ENCODE results near the gene AHNAK.

Gene AHNAK

GRCh38 chr11:62401356-62401755 lies 145.2 kb downstream of the AHNAK start:
- H3K4me3 ChIP-seq (ENCODE audit: low read length) = no peak overlapping the region
- H3K36me3 ChIP-seq (ENCODE audit: insufficient read depth, low read length) = no peaks in the 10 kb centered on the region
- H3K4me1 ChIP-seq (ENCODE audit: control insufficient read depth, insufficient read depth, low read length) = peaks cover 43% of the 10 kb centered on the region
- H3K9ac ChIP-seq (ENCODE audit: low read depth, low read length) = no peak overlapping the region
- H3K4me2 ChIP-seq (ENCODE audit: low read length) = no peak overlapping the region
- H3K27me3 ChIP-seq (ENCODE audit: control insufficient read depth, insufficient read depth, low read length) = peaks cover 6% of the 10 kb centered on the region
- no peaks in the 10 kb centered on the region for H3K9me3 ChIP-seq (replicated peaks; ENCODE audit: low read length)

DNA sequence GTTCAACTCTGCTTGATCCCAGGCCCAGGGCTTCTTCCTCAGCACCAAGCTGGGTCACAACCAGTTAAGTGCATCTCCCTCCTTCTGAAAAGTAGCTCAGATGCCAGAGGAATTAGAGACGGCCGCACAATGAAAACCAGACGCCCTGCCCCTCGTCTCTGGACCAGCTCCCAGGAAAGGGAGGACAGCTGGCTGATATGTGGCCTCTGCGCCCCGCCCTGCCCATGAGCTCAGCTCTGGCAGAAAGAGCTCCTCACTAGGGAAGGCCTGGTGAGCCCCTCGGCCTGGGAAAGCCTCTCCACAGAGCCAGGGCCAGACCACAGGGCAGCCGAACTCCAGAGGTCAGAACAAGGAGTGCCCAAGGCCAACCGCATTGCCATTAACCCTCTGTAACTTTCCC lies 145.8 kb downstream of the AHNAK start:
- H3K9me3 ChIP-seq (replicated peaks; ENCODE audit: low read length) = no peaks in the 10 kb centered on the region
- peaks cover 43% of the 10 kb centered on the region for H3K4me1 ChIP-seq (ENCODE audit: control insufficient read depth, insufficient read depth, low read length)
- H3K9ac ChIP-seq (ENCODE audit: low read depth, low read length) = peak overlapping the region; percentile 15
- peak overlapping the region; percentile 22 for H3K4me2 ChIP-seq (ENCODE audit: low read length)
- no peaks in the 10 kb centered on the region for H3K36me3 ChIP-seq (ENCODE audit: insufficient read depth, low read length)
- peaks cover 6% of the 10 kb centered on the region for H3K27me3 ChIP-seq (ENCODE audit: control insufficient read depth, insufficient read depth, low read length)
- no peak overlapping the region for H3K4me3 ChIP-seq (ENCODE audit: low read length)

- Histone ChIP-seq H3K9ac (ENCODE audit: low read depth, low read length) (no peak overlapping the region), H3K4me3 (ENCODE audit: low read length) (no peak overlapping the region), H3K9me3 (replicated peaks; ENCODE audit: low read length) (no peaks in the 10 kb centered on the region), H3K4me2 (ENCODE audit: low read length) (peak overlapping the region; percentile 22), H3K4me1 (ENCODE audit: control insufficient read depth, insufficient read depth, low read length) (peaks cover 45% of the 10 kb centered on the region), H3K36me3 (ENCODE audit: insufficient read depth, low read length) (no peaks in the 10 kb centered on the region), H3K27me3 (ENCODE audit: control insufficient read depth, insufficient read depth, low read length) (peaks cover 6% of the 10 kb centered on the region)
These were observed 146.3 kb downstream of the AHNAK start for GRCh38 chr11:62400281-62400680.

- peaks cover 48% of the 10 kb centered on the region for H3K4me1 ChIP-seq (ENCODE audit: control insufficient read depth, insufficient read depth, low read length)
- peaks cover 3% of the 10 kb centered on the region for H3K27me3 ChIP-seq (ENCODE audit: control insufficient read depth, insufficient read depth, low read length)
- H3K9me3 ChIP-seq (replicated peaks; ENCODE audit: low read length) = no peaks in the 10 kb centered on the region
- no peak overlapping the region for H3K4me2 ChIP-seq (ENCODE audit: low read length)
- no peaks in the 10 kb centered on the region for H3K36me3 ChIP-seq (ENCODE audit: insufficient read depth, low read length)
- no peak overlapping the region for H3K9ac ChIP-seq (ENCODE audit: low read depth, low read length)
- no peak overlapping the region for H3K4me3 ChIP-seq (ENCODE audit: low read length)
These were observed 146.7 kb downstream of the AHNAK start for GRCh38 chr11:62399878-62400266.

- H3K9ac ChIP-seq (ENCODE audit: low read depth, low read length) = no peak overlapping the region
- no peaks in the 10 kb centered on the region for H3K36me3 ChIP-seq (ENCODE audit: insufficient read depth, low read length)
- H3K27me3 ChIP-seq (ENCODE audit: control insufficient read depth, insufficient read depth, low read length) = no peaks in the 10 kb centered on the region
- no peaks in the 10 kb centered on the region for H3K9me3 ChIP-seq (replicated peaks; ENCODE audit: low read length)
- no peak overlapping the region for H3K4me2 ChIP-seq (ENCODE audit: low read length)
- H3K4me3 ChIP-seq (ENCODE audit: low read length) = no peak overlapping the region
- H3K4me1 ChIP-seq (ENCODE audit: control insufficient read depth, insufficient read depth, low read length) = peaks cover 48% of the 10 kb centered on the region
These were observed 147.3 kb downstream of the AHNAK start for GRCh38 chr11:62399172-62399877.

GRCh38 chr11:62398011-62398994 lies 148.3 kb downstream of the AHNAK start:
- Histone ChIP-seq H3K27me3 (ENCODE audit: control insufficient read depth, insufficient read depth, low read length) (no peaks in the 10 kb centered on the region), H3K9ac (ENCODE audit: low read depth, low read length) (no peak overlapping the region), H3K4me2 (ENCODE audit: low read length) (no peak overlapping the region), H3K4me1 (ENCODE audit: control insufficient read depth, insufficient read depth, low read length) (peaks cover 48% of the 10 kb centered on the region), H3K36me3 (ENCODE audit: insufficient read depth, low read length) (no peaks in the 10 kb centered on the region), H3K9me3 (replicated peaks; ENCODE audit: low read length) (no peaks in the 10 kb centered on the region), H3K4me3 (ENCODE audit: low read length) (no peak overlapping the region)

DNA sequence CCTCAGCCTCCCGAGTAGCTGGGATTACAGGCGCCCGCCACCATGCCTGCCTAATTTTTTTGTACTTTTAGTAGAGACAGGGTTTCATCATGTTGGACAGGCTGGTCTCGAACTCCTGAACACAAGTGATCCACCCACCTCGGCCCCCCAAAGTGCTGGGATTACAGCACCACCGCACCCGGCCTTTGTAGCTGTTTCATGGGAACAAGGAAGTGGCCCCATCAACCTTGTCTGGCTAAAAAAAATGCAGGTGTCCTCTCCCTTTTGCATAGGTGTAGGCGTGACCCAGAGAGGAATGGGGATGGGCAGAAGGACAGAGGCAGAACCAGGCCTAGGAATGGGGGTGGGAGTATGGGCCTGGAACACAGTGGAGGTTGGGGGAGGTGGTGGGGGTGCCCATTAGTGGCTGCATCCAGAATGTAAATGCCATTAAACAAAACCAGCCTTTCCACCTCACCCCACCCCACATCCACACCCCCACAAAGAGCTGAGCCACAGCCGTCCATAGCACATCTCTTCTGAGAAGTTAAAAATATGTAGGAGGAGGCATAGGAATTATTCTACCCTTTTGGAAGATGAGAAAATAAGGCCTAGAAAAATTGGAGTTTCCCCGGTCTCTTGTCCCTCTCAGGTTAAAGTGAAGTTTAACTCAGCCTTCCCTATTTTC lies 150.6 kb downstream of the AHNAK start:
- no peak overlapping the region for H3K4me2 ChIP-seq (ENCODE audit: low read length)

DNA sequence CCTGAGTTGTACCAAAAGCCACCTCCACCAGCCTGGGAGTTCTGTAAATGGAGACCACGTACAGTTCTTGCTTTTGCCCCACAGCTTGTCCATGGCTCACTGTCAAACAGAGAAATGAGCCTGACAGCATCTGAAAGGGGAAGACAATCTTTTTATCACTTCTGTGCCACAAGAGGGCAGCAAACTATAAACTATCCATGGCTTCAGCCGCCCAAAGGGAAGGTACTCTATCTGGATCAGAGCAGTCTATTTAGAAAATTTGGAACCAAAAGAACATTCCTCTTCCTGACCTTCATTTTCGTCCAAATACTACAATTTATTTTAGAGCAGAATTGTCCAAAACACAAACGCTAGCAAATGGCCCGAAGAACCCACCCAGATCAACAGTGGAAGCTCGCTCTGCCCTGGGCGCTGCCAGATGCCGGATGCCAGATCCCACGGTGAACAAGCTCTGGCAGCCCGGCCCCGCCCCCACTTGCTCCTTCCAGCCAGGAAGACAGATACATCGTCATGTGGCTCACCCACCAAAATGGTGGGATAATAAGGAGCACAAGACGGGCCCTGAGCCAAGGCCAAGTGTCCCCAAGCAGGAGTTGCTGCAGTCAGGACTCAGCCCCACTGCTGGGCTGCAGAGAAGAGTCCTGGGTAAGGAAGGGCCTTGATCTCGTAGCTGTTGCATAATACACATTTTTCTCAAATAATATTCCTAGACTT lies 151.6 kb downstream of the AHNAK start:
- Histone ChIP-seq H3K4me3 (ENCODE audit: low read length) (peak overlapping the region; percentile 66), H3K9ac (ENCODE audit: low read depth, low read length) (peak overlapping the region; percentile 60), H3K9me3 (replicated peaks; ENCODE audit: low read length) (no peaks in the 10 kb centered on the region)

More for the DNA sequence above, 150.6 kb downstream of the AHNAK start:
- H3K36me3 ChIP-seq (ENCODE audit: insufficient read depth, low read length) = no peaks in the 10 kb centered on the region
- H3K27me3 ChIP-seq (ENCODE audit: control insufficient read depth, insufficient read depth, low read length) = peaks cover 6% of the 10 kb centered on the region
- H3K9me3 ChIP-seq (replicated peaks; ENCODE audit: low read length) = no peaks in the 10 kb centered on the region
- no peak overlapping the region for H3K9ac ChIP-seq (ENCODE audit: low read depth, low read length)
- peaks cover 33% of the 10 kb centered on the region for H3K4me1 ChIP-seq (ENCODE audit: control insufficient read depth, insufficient read depth, low read length)
- no peak overlapping the region for H3K4me3 ChIP-seq (ENCODE audit: low read length)

GRCh38 chr11:62393735-62394134 lies 152.9 kb downstream of the AHNAK start:
- H3K9ac ChIP-seq (ENCODE audit: low read depth, low read length) = no peak overlapping the region
- H3K4me1 ChIP-seq (ENCODE audit: control insufficient read depth, insufficient read depth, low read length) = peaks cover 11% of the 10 kb centered on the region
- no peak overlapping the region for H3K4me3 ChIP-seq (ENCODE audit: low read length)
- peaks cover 12% of the 10 kb centered on the region for H3K27me3 ChIP-seq (ENCODE audit: control insufficient read depth, insufficient read depth, low read length)
- H3K36me3 ChIP-seq (ENCODE audit: insufficient read depth, low read length) = no peaks in the 10 kb centered on the region
- H3K4me2 ChIP-seq (ENCODE audit: low read length) = no peak overlapping the region
- H3K9me3 ChIP-seq (replicated peaks; ENCODE audit: low read length) = no peaks in the 10 kb centered on the region

More for the DNA sequence above, 151.6 kb downstream of the AHNAK start:
- Histone ChIP-seq H3K27me3 (ENCODE audit: control insufficient read depth, insufficient read depth, low read length) (peaks cover 8% of the 10 kb centered on the region), H3K4me1 (ENCODE audit: control insufficient read depth, insufficient read depth, low read length) (peaks cover 23% of the 10 kb centered on the region), H3K4me2 (ENCODE audit: low read length) (peak overlapping the region; percentile 88), H3K36me3 (ENCODE audit: insufficient read depth, low read length) (no peaks in the 10 kb centered on the region)

GRCh38 chr11:62393061-62393611 lies 153.5 kb downstream of the AHNAK start:
- no peaks in the 10 kb centered on the region for H3K36me3 ChIP-seq (ENCODE audit: insufficient read depth, low read length)
- H3K4me2 ChIP-seq (ENCODE audit: low read length) = no peak overlapping the region
- no peak overlapping the region for H3K4me3 ChIP-seq (ENCODE audit: low read length)
- no peak overlapping the region for H3K9ac ChIP-seq (ENCODE audit: low read depth, low read length)
- H3K9me3 ChIP-seq (replicated peaks; ENCODE audit: low read length) = no peaks in the 10 kb centered on the region
- peaks cover 6% of the 10 kb centered on the region for H3K4me1 ChIP-seq (ENCODE audit: control insufficient read depth, insufficient read depth, low read length)
- peaks cover 12% of the 10 kb centered on the region for H3K27me3 ChIP-seq (ENCODE audit: control insufficient read depth, insufficient read depth, low read length)

Measured in skeletal muscle satellite cell (primary cell).